Loucy (cell line): ENCODE measurements around the gene PABPN1.

Experiments
- H2AFZ ChIP-seq: fragments of 200-600 bp; sonication (generic); 2 replicates; pipeline ENCODE4 v1.6.0; 2016; ENCODE audit warnings: antibody characterized with exemption, mild to moderate bottlenecking, low read length, moderate library complexity
- H3F3A ChIP-seq: fragments of 200-600 bp; 2 replicates; pipeline ENCODE4 v1.6.0; 2016; ENCODE audit warnings: antibody characterized with exemption, low read depth, mild to moderate bottlenecking
- H3K27me3 ChIP-seq: fragments of 200-600 bp; sonication (generic); 2 replicates; pipeline ENCODE4 v1.6.1; 2014; ENCODE audit warnings: low read length, mild to moderate bottlenecking; ENCODE audit not compliant: insufficient read depth, poor library complexity, severe bottlenecking
- H3K36me3 ChIP-seq: fragments of 200-600 bp; sonication (generic); 2 replicates; pipeline ENCODE4 v1.6.1; 2016; ENCODE audit warnings: low read length; ENCODE audit not compliant: insufficient read depth
- H3K4me1 ChIP-seq: fragments of 200-600 bp; sonication (generic); 2 replicates; pipeline ENCODE4 v1.5.1; 2014; ENCODE audit warnings: low read length, mild to moderate bottlenecking; ENCODE audit not compliant: insufficient read depth, poor library complexity, severe bottlenecking
- H3K4me2 ChIP-seq: fragments of 200-600 bp; sonication (generic); 2 replicates; pipeline ENCODE4 v1.6.0; 2014; ENCODE audit warnings: antibody characterized with exemption, low read length, low read depth, mild to moderate bottlenecking; ENCODE audit not compliant: poor library complexity, severe bottlenecking
- H3K4me3 ChIP-seq: fragments of 200-600 bp; sonication (generic); 2 replicates; pipeline ENCODE4 v1.5.1; 2014; ENCODE audit warnings: low read length, mild to moderate bottlenecking, mixed read lengths; ENCODE audit not compliant: poor library complexity, severe bottlenecking
- H3K79me2 ChIP-seq: fragments of 200-600 bp; sonication (generic); 2 replicates; pipeline ENCODE4 v1.6.1; 2014; ENCODE audit warnings: low read length; ENCODE audit not compliant: insufficient read depth
- H3K9ac ChIP-seq: fragments of 200-600 bp; sonication (generic); 2 replicates; pipeline ENCODE4 v1.6.0; 2014; ENCODE audit warnings: mild to moderate bottlenecking, low read depth, low read length, moderate library complexity; ENCODE audit not compliant: poor library complexity, severe bottlenecking
- H3K9me2 ChIP-seq: fragments of 200-600 bp; sonication (generic); replicated peaks from 2 replicates; pipeline ENCODE4 v1.6.1; 2016; ENCODE audit warnings: low read depth, low read length, mixed read lengths
- H3K9me3 ChIP-seq: fragments of 200-600 bp; sonication (generic); 2 replicates; pipeline ENCODE4 v1.6.1; 2014; ENCODE audit warnings: mild to moderate bottlenecking, antibody characterized with exemption, low read length, low read depth; ENCODE audit not compliant: insufficient read depth
- H4K20me1 ChIP-seq: fragments of 200-600 bp; sonication (generic); 2 replicates; pipeline ENCODE4 v1.6.0; 2014; ENCODE audit warnings: antibody characterized with exemption, low read length, mild to moderate bottlenecking; ENCODE audit not compliant: insufficient read depth, poor library complexity, severe bottlenecking
- CTCF ChIP-seq: fragments of 200-600 bp; sonication (generic); conservative IDR thresholded peaks from 2 replicates; pipeline ENCODE4 v1.5.1; 2014; ENCODE audit warnings: mild to moderate bottlenecking, antibody characterized with exemption, low read length
- EZH2phosphoT487 ChIP-seq: fragments of 200-600 bp; IDR thresholded peaks from 2 replicates; pipeline ENCODE4 v1.6.1; 2018; ENCODE audit warnings: antibody characterized with exemption, mild to moderate bottlenecking, moderate library complexity, borderline replicate concordance

The PABPN1 gene

GRCh38 chr14:23296012-23296777 lies 25.1 kb upstream of the PABPN1 start:
- Histone ChIP-seq H3K4me3 (no peak overlapping the region), H2AFZ (no peak overlapping the region), H3K9me2 (no peaks in the 10 kb centered on the region), H3K27me3 (no peaks in the 10 kb centered on the region), H3K9me3 (no peaks in the 10 kb centered on the region), H3F3A (no peaks in the 10 kb centered on the region), H3K4me1 (peaks cover 14% of the 10 kb centered on the region), H3K9ac (no peak overlapping the region), H4K20me1 (peaks cover 10% of the 10 kb centered on the region), H3K79me2 (peaks cover 28% of the 10 kb centered on the region), H3K36me3 (peaks cover 13% of the 10 kb centered on the region; the same call in 1 of the 2 replicates), H3K4me2 (no peak overlapping the region)
- no peak for TF ChIP-seq EZH2phosphoT487
- no peak for TF ChIP-seq CTCF

- H4K20me1 ChIP-seq: peaks cover 10% of the 10 kb centered on the region
- peaks cover 14% of the 10 kb centered on the region for H3K4me1 ChIP-seq
- no peaks in the 10 kb centered on the region for H3F3A ChIP-seq
- H3K36me3 ChIP-seq: peaks cover 13% of the 10 kb centered on the region; the same call in 1 of the 2 replicates
- no peak for TF ChIP-seq CTCF
- TF ChIP-seq EZH2phosphoT487: no peak
- H3K9ac ChIP-seq: no peak overlapping the region
- H2AFZ ChIP-seq: no peak overlapping the region
- no peaks in the 10 kb centered on the region for H3K9me2 ChIP-seq
- H3K27me3 ChIP-seq: no peaks in the 10 kb centered on the region
- no peak overlapping the region for H3K4me2 ChIP-seq
- H3K79me2 ChIP-seq: peaks cover 28% of the 10 kb centered on the region
- no peaks in the 10 kb centered on the region for H3K9me3 ChIP-seq
- no peak overlapping the region for H3K4me3 ChIP-seq
Observed at GRCh38 chr14:23297096-23297495, 24.2 kb upstream of the PABPN1 start.

GRCh38 chr14:23297611-23298277 lies 23.5 kb upstream of the PABPN1 start:
- no peak overlapping the region for H3K9ac ChIP-seq
- peaks cover 10% of the 10 kb centered on the region for H4K20me1 ChIP-seq
- no peaks in the 10 kb centered on the region for H3K27me3 ChIP-seq
- H3K9me3 ChIP-seq: no peaks in the 10 kb centered on the region
- TF ChIP-seq EZH2phosphoT487 (no peak), CTCF (no peak)
- peaks cover 13% of the 10 kb centered on the region; the same call in 1 of the 2 replicates for H3K36me3 ChIP-seq
- H2AFZ ChIP-seq: no peak overlapping the region
- H3K9me2 ChIP-seq: no peaks in the 10 kb centered on the region
- no peaks in the 10 kb centered on the region for H3F3A ChIP-seq
- H3K4me3 ChIP-seq: no peak overlapping the region
- H3K4me1 ChIP-seq: peaks cover 14% of the 10 kb centered on the region
- no peak overlapping the region for H3K4me2 ChIP-seq
- peaks cover 28% of the 10 kb centered on the region for H3K79me2 ChIP-seq
